HG03342 (cell line): Measurements from ENCODE around the gene OR52N1.

Experiments
- ATAC-seq: cut with Tn5 transposase; IDR thresholded peaks from one replicate; pipeline ENCODE4 v1.9.1; 2021; ENCODE audit warnings: mild to moderate bottlenecking, moderate library complexity; ENCODE audit not compliant: unreplicated experiment

OR52N1 gene

DNA sequence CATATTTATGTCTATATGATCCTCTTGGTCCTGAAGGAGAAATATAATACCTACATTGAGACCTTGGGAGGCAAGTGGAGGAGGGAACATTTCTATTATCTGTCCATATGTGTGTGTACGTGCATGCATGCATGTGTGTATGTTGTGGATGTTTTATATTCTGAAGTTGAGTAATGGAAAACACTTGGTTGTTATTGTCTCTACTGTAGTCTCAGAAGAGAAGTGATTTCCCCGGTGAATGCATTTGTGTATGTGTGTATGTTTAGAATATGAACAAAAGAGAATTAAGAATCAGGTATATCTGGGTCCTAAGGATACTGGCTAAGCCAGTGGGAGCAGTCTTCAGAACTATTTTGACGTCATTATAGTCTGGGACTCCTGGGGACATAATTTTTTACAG is at the start of gene OR52N1:
Gene OR52N1 (minus strand): TSS at position 101 of the 400 bp plus-strand sequence. CDS start 2,449 bp downstream, outside the sequence.
- ATAC-seq: no peak

DNA sequence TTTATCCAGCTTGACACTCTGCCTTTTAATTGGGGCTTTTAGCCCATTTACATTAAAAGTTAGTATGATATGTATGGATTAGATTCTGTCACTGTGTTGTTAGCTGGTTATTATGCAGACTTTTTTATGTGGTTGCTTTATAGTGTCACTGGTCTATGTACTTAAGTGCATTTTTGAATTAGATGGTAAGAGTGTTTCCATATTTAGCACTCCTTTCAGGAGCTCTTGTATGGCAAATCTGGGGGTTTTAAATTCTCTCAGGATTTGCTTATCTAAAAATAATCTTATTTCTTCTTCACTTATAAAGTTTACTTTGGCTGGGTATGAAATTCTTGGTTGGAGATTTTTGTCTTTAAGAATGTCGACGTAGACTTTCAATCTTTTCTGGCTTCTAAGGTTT is 46.6 kb upstream of the OR52N1 start:
- no peak for ATAC-seq

DNA sequence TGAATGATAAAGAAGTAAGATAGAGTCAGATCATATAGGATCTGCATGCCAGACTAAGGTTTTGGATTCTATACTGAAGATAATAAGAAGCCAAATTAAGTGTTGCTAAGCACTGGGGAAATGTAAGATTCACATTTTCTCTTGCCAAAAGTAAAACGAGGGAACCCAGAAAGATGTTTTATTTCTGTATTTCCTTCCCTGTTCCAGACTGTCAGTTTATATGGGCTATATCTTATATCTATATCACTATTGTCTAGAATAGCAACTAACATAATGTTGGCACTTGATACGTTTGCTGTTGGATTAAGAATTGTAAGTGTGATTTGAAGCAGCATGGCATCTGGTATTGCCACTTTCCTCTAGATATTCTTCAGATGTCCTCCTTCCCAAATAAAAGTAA is 42.4 kb upstream of the OR52N1 start:
- no peak for ATAC-seq

DNA sequence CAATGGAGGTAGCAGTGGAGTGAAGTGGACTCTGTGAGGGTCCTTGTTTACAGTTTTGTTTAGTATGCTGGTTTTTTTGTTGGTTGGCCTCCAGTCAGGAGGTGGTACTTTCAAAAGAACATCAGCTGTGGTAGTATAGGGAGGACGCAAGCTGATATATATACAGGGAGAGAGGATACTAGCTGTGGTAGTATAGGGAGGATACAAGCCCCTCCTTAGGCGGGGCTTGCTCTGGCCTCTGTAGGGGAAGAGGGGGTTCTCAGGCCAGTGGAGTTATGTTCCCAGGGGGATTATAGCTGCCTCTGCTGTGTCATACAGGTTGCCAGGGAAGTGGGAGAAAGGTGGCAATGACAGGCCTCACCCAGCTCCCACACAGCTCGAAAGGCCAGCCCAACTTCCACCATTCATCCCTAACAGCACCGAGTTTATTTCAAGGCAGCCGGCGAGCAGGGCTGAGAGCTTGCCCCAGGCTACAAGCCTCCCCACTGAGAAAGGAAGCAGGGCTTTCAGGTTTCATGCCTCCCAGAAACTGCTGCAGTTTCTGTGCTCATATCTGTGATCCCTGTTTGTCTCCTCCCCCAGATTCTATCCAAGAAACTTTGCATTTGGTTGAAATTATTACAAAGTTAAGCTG is 40.2 kb upstream of the OR52N1 start:
- ATAC-seq: no peak

DNA sequence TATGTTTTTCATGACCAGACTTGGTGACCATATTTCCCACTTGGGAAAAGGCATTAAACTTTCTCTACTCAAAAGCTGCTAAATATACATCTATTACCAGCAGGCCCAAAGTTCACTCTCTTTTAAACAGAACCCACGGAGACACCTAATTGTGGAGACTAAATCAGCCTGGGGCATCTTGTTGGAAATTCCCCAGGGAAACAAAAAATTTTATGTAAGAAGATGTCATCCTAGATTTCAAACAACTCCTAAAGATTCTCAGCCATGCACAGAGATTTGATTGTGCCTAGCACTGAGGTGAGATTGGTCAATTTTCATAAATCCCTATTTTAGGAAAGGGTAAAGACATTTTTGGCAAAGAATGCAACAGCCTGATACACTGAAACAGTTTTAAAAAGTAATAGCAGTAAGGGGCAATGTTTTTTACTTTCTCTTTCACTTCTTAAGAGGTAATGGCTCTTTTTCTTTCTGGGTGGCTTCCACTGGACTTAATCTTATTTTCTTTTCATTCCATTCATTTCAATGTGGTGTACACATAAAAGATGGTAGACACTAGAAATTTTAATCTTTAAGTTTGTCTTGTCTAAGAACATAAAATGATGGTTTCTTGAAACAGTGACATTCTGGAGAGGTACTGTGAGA is 27.3 kb upstream of the OR52N1 start:
- ATAC-seq: peak; percentile 57

DNA sequence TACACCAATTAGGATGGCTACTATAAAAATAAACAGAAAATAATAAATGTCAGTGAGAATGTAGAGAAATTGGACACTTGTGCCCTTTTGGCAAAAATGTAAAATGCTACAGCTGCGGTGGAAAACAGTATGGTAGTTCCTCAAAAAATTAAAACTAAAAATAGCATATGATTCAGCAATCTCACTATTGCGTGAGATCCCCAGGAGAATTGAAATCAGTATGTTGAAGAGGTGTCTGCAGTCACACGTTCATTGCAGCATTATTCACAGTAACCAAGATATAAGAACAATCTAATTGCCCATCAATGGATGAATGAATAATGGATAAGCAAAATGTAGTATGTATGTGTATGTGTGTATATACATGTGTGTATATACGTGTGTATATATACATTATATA is 24.5 kb upstream of the OR52N1 start:
- ATAC-seq: no peak

DNA sequence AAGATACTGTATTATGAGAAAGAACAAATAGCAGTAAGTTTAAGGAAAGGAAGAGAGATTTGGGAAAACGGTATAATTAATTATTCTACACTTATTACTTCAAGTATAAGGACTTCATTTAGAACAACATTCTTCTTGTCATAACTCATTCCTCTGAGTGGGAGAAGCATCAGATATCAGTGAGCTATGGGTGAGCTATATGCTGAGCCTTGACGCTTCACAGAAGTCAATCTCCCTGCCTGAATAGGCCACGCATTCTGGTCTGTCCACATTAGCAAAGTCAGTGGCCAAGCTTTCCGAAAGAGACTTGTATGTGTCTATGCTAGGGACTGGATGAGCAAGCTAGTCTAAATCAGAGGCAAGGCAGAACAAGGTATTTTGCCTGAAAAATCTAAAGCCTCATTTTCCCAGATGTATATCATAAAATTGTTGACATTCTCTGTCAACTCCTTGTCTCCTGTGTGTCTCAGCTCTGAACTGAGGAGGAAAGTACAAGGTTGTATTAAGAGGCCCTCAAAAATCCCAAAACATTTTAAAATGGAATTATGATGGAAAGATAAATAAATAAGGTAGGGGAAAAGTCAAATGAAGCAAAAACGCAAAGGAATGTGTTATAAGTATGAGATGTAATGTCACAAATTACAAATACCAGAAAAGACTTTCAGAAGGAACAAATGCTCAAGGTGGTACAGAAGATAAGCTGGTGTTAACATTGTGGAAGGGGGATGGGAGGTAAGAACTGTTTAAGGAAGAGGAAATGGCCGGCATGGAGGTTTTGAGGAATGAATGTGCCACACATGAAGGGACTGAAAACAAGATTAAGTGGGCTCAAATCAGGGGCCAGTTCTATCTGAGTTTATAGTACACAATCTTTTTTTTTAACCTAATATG is 19.1 kb upstream of the OR52N1 start:
- no peak for ATAC-seq

DNA sequence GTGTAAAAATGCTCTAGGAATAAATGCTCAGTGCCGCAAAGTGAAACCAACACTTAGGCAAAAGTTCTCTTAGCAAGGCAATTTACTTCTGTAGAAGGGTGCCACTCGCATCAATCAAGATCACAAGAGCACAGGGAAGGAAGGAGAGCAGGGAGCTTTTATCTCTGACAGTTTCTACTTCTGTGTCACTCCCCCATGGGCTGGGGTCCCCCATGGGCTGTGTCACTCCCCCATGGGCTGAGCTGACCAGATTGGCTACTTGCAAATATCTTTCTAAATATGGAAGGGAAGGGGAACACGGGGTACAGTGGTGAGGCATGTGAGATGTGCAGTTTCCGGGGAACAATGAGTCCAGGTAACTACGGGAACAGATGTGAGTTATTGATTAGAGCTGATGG is 18.1 kb upstream of the OR52N1 start:
- ATAC-seq: peak; percentile 32

DNA sequence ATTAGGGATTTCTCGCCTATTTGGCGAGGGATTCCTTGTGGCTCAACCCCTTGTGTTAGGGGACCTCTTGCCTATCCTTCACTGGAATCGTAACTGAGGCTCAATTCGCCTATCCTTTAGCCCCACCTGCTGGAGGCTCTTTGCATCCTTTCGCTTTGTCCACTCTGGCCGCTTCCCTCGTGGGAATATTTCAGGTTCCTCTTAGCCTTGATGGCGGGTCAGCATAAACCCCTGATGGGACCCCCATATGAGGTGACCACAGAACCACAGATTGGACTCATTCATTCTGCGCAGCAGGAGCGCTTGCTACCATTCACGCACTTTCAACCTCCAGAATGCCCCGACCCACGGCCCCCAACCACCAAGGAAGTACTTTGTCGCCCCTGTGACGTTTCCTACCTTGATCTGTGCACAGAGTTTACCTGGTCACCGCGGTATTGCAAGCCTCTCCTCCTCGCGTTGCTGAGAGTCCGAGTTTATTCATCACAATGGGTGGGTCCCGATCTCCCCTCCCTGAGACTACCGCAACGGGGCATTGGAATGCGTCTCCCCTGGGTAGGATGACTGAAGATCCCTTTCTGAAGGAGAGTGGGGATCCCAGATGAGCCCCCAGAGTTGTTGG is 17.5 kb upstream of the OR52N1 start, which contains the start of gene OR52N2:
Gene OR52N2 (plus strand): TSS at position 425 of the 622 bp plus-strand sequence. CDS start 11,412 bp downstream, outside the sequence.
- ATAC-seq: peak; percentile 90

DNA sequence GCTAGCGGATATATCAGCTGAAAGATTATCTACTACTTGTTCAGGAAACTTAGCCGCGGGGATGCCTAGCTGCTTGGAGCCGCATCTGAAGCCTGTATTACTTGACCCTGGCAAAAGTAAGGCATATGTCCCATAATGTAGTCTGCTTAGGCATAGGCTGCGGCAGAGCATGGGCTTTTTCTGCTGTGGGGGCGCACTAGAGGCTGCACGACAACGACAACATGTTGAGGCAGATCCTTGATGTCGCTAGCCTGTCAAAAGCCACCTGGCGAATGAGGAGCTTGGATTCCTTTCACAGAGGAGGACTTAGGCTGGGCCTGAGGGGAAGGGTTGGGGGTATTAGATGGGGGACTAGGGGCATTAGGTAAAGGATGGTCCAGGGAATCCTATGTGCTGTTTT is 16.5 kb upstream of the OR52N1 start:
- no peak for ATAC-seq

DNA sequence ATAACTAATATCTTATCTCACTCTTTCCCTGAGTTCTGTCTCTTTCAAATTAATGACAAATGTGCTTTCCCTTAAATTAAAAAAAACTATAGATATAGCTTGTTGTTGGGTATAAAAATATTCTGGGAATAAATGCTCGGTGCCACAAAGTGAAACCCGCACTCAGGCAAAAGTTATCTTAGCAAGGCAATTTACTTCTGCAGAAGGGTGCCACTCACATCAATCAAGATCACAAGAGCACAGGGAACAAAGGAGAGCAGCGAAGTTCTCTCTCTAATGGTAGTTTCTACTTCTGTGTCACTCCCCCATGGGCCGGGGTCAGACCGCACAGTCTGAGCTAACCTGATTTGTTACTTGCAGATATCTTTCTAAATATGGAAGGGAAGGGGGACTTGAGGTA is 12.9 kb upstream of the OR52N1 start:
- no peak for ATAC-seq

DNA sequence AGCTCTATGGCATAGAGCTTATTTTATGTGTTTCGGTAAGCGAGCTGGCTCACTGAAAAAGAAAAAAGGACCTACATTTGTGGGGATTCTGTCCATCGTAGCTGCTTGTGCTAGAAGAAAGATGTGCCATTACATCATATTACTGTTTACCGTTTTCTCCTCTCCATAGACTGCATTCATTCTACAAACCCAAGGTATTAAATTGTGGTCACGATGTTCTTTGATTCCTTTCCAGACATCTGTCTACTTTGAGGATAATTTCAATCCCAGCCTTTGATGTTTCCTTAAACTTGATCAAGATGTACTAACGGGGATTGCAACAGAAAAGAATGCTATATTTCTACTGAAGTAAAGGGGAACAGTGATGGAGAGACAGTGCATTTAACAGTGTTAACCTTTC is 5.5 kb upstream of the OR52N1 start:
- no peak for ATAC-seq

DNA sequence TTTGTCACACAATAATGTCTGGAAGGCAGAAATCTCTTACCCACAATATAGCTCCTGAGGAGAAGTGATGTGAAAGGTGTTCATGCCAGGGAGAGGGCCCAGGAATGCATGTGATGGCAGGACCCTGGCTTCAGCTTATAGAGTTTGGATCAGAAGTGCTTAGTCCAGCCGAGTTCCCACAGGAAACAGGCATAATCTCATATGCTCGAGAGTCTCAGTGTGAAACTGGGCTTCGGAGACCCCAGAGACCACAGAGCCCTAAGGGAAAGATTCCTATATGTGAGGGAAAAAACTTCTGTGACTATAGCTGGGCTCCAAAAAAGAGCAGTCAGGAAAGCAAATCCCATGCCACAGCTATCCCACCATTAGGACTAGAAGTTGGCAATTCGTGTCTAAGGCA is 7.8 kb downstream of the OR52N1 start, which contains the start of gene OR52N5:
Gene OR52N5 (minus strand): TSS at position 101 of the 400 bp plus-strand sequence. CDS start 4,721 bp downstream, outside the sequence.
- ATAC-seq: no peak

DNA sequence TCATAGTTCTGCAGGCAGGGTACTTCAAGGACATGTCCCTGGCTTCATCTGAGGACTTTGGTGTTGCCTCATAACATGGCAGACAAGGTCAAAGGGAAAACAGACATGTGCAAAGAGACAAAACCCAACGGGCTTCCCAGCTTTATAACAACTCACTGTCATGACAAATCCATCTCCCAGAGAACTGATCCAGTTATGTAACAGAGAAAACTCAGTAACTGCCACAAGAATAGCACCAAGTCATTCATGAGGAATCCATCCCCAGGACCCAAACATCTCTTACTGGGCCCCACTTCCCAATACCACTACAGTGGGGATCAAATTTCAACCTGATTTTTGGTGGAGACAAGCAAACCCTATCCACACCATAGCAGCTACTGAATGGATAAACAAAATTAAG is 24.0 kb downstream of the OR52N1 start:
- no peak for ATAC-seq

DNA sequence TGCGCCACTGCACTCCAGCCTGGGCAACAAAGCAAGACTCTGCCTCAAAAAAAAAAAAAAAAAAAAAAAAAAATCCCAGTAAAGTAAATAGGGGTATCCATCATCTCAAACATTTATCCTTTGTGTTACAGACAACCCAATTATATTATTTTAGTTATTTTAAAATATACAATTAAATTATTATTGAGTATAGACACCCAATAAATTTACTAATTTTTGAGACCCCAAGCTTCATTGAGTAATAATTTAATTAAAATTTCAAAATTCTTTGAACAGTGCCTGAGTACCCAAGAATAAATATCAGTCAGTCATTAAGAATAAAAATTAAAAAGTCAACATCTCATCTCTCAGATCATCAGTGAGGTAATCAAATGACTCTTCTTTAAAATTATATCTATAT is 37.1 kb downstream of the OR52N1 start, which contains the start of gene OR52N4:
Gene OR52N4 (plus strand): TSS at position 301 of the 400 bp plus-strand sequence. CDS start 498 bp downstream, outside the sequence.
- no peak for ATAC-seq

DNA sequence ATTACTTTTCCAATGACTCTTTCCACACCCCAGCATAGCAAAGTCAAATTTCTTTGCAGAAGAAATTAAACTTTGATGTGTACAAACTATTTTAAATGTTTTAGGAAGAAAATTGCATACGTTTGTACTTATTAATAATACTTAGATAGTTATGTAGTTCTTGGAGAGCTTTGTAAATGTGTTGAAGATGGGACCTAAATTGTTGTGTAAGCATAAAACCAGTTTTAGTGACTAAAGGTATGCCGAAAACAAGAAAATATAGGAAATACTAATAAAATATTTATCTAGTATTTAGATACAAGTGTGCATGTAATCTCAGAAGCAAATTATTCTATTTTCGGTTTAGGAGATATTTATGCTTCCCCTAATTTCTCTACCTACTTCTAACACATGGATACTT is 41.2 kb downstream of the OR52N1 start:
- no peak for ATAC-seq

DNA sequence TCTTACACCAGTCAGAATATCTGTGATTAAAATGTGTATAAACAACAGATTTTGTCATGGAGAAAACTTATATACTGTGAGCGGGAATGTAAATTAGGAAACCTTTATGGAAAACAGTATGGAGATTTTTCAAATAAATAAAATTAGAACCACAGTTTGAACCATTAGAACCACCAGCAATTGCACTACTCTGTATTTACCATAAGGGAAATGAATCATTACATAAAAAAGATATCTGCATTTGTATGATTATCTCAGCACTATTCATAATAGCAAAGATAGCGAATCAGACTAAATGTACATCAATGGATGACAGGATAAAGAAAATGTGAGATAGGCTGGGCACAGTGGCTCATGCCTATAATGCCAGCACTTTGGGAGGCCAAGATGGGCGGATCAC is 44.5 kb downstream of the OR52N1 start:
- ATAC-seq: no peak

DNA sequence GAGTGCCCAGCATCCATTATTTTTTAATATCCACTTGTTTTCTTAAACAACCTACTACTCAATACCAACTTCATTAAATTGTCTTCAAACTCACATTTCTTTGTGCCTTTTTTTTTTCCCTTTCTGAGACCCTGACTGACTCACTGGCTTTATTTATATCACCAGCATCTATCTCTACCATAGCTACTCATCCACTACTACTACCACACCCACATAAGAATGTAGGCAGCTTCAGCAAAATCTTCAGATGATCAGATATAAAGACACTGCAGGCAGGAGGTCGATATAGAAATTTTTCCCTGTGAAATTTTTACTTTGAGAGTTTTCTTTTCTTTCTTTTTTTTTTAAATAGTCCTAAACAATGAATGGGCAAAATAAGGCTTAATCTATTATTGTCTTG is 52.6 kb downstream of the OR52N1 start:
- no peak for ATAC-seq

DNA sequence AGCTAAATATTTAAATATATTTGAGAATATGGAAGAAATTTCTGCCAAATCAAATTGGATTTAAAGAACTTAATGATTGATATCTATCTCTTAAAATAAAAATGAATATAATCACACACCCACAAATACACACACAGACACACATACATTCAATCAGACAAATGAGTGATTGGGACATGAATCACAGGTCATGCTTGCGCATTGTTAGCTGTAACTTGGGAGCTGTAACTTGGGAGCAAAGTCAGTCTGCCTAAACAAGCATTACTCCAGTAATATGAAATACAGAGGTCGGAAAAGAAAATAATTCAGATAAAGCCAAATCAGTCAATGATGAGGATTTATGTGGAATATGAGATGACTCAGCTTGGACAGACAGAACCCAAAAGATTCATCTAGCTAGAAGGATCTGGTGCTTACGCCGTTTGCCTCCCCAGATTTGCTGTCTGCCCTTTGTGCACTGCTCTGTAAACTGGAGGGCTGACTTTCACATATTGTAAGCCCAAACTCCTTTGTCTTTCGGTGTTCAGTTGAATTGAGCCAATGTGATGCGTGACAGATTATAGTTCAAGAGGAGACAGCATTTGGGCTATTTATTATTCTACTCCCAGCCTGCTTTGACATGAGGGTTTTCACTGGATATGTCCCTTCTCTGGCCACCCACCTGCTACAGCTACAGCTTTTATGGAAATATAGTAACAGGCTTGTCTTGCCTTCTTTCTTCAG is 53.2 kb downstream of the OR52N1 start:
- ATAC-seq: no peak

DNA sequence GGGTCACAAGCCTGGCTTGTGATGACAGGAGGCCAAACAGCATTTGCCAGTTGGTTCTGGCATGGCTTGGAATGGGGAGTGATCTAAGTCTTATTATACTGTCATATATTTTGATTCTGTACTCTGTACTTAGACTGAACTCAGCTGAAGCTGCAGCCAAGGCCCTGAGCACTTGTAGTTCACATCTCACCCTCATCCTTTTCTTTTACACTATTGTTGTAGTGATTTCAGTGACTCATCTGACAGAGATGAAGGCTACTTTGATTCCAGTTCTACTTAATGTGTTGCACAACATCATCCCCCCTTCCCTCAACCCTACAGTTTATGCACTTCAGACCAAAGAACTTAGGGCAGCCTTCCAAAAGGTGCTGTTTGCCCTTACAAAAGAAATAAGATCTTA is 54.0 kb downstream of the OR52N1 start:
- no peak for ATAC-seq
